Adrenal gland (tissue), 12 donors: ENCODE data around the gene BCL2L1. TPM values are rescaled to one million over a fixed set of nuclear protein-coding genes. Genes with fewer than 3 reads are reported as not detected.

ENCODE experiments used
- DNase-seq, 7 donors: peaks; one replicate each; pipeline ENCODE4 v3.0.0-alpha.2; 2019 to 2020
- H3K27ac ChIP-seq, 5 donors: fragments of 200-600 bp; sonication (generic) in 4 of 5; 1 replicate in 3 of 5; 2 replicates in 2 of 5; pipeline versions ENCODE4 v1.5.1 to v1.8.0; 2016 to 2020; ENCODE audit warnings: mild to moderate bottlenecking in 1 of 5
- H3K27me3 ChIP-seq: fragments of 200-600 bp; 2 replicates; pipeline ENCODE4 v1.8.0; 2021
- H3K36me3 ChIP-seq, 2 donors: fragments of 200-600 bp; replicated peaks in 1 of 2; 1 replicate in 1 of 2; 2 replicates in 1 of 2; pipeline versions ENCODE4 v1.5.1 to v1.8.0; 2018 to 2022
- H3K4me1 ChIP-seq, 2 donors: fragments of 200-600 bp; replicated peaks in 1 of 2; 1 replicate in 1 of 2; 2 replicates in 1 of 2; pipeline versions ENCODE4 v1.5.1 to v1.8.0; 2018 to 2021
- H3K4me3 ChIP-seq, 4 donors: fragments of 200-600 bp; sonication (generic) in 3 of 4; one replicate each; pipeline ENCODE4 v1.5.1; 2016 to 2018
- H3K9me3 ChIP-seq, 3 donors: fragments of 200-600 bp; sonication (generic) in 1 of 3; replicated peaks in 1 of 3; 1 replicate in 2 of 3; 2 replicates in 1 of 3; pipeline versions ENCODE4 v1.5.1 to v1.8.0; 2016 to 2021
- CTCF ChIP-seq, 6 experiments: fragments of 450-650 bp in 4 of 6; fragments of 200-600 bp in 2 of 6; sonication (generic) in 1 of 6; IDR thresholded peaks; 1 replicate in 5 of 6; 2 replicates in 1 of 6; pipeline versions ENCODE4 v1.5.1 to v1.8.0; 2016 to 2021; ENCODE audit warnings: antibody characterized with exemption in 6 of 6, mild to moderate bottlenecking in 2 of 6, moderate library complexity in 1 of 6
- POLR2A ChIP-seq, 2 donors: fragments of 450-650 bp; IDR thresholded peaks; one replicate each; pipeline ENCODE4 v1.6.1; 2017; ENCODE audit warnings: antibody characterized with exemption in 2 of 2, mild to moderate bottlenecking in 2 of 2, moderate library complexity in 1 of 2
- WGBS, 4 donors: extraction: QIAGEN DNeasy Blood & Tissue Kit in 2 of 4; methylation state at CpG; one replicate each; pipeline versions ENCODE4 v1.1.5 to v1.1.7; 2013 to 2017; 5-methylcytosine and 5-hydroxymethylcytosine counted together
- intact Hi-C, 2 donors: fragments of 100-400 bp; cut with DNase I; formaldehyde crosslinking; loops; one replicate each; pipeline versions ENCODE4 v1.14.1 to v1.15.0; 2022 to 2023
- polyA plus RNA-seq, 3 donors: library from polyadenylated mRNA; stranded (reverse); fragments of 200-250 nt in 2 of 3; fragments of 350-450 nt in 1 of 3; fragmentation: Illumina TruSeq in 1 of 3; extraction: RNeasy Lipid Tissue Mini Kit (QIAGEN cat#74804) in 1 of 3; gene quantifications; one replicate each; pipeline ENCODE4 v1.2.3, GENCODE V29; 2013 to 2014
- total RNA-seq, 9 donors: library from RNA; depleted of rRNA in 4 of 9; stranded (reverse); fragments of >200 nt in 4 of 9; fragments of 120-200 nt in 1 of 9; fragmentation: NEBNext Ultra II Directional in 1 of 9; extraction: Animal tissue kit (Norgen Biotek cat#: 25700) in 1 of 9; gene quantifications; one replicate each; pipeline versions ENCODE4 v1.1.0 to v1.2.4, GENCODE V29; 2013 to 2023
- donor health status: healthy with polysubstance abuse.
- donor health status: Bipolar disorder and iron deficiency.
- donor health status: DM: yes; HTN: yes; CAD: no.
- donor health status: DM: no; HTN: no; CAD: no.
- donor health status: DM: no; HTN: no; CAD: no.
- donor health status: DM: yes; HTN: yes; CAD: no.

Gene BCL2L1
- total and polyA plus RNA-seq, 12 donors = 40.2 to 143 (median 64.4) TPM

- Histone ChIP-seq H3K9me3 (no peaks in the 10 kb centered on the region), H3K27me3 (no peaks in the 10 kb centered on the region), H3K4me1 (peaks cover 56 to 88% of the 10 kb centered on the region in 2 donors), H3K4me3 (peak overlapping the region in 2 of 4 donors; percentile 17 to 49), H3K27ac (peak overlapping the region; percentile 33 to 94 (median 85)), H3K36me3 (no peaks in the 10 kb centered on the region)
- peak; percentile 71 to 94 (median 85) for DNase-seq
- TF ChIP-seq POLR2A (IDR thresholded peaks at IDR 0.05) (peak in 1 of 2 donors; percentile 36), CTCF (IDR thresholded peaks at IDR 0.05) (no peak)
- intact Hi-C loops = no loop called here
- WGBS, 4 donors = 13 to 30% (median 17%) methylated on average over 7 to 10 of the region's 10 CpGs
Observed at GRCh38 chr20:31674895-31675827, 47.5 kb downstream of the BCL2L1 start.

GRCh38 chr20:31673943-31674463 is 48.7 kb downstream of the BCL2L1 start:
- no peaks in the 10 kb centered on the region for H3K36me3 ChIP-seq
- TF ChIP-seq POLR2A (IDR thresholded peaks at IDR 0.05) (no peak), CTCF (IDR thresholded peaks at IDR 0.05) (no peak)
- H3K4me1 ChIP-seq = peaks cover 57 to 87% of the 10 kb centered on the region in 2 donors
- H3K27ac ChIP-seq = peak overlapping the region in 4 of 5 donors; percentile 72 to 94 (median 86)
- no peak overlapping the region for H3K4me3 ChIP-seq
- 51 to 72% (median 53%) methylated on average over 2 of the region's 2 CpGs for WGBS, 4 donors
- intact Hi-C loops = no loop called here
- H3K27me3 ChIP-seq = no peaks in the 10 kb centered on the region
- H3K9me3 ChIP-seq = no peaks in the 10 kb centered on the region
- DNase-seq = no peak

GRCh38 chr20:31673435-31673834 is 49.2 kb downstream of the BCL2L1 start:
- Histone ChIP-seq H3K4me1 (peaks cover 51 to 87% of the 10 kb centered on the region in 2 donors), H3K27ac (peak overlapping the region in 1 of 5 donors; percentile 94), H3K27me3 (no peaks in the 10 kb centered on the region), H3K36me3 (no peaks in the 10 kb centered on the region), H3K4me3 (no peak overlapping the region), H3K9me3 (no peaks in the 10 kb centered on the region)
- no peak for DNase-seq
- TF ChIP-seq CTCF (IDR thresholded peaks at IDR 0.05) = no peak
- TF ChIP-seq POLR2A (IDR thresholded peaks at IDR 0.05) = no peak
- intact Hi-C loops = no loop called here

- intact Hi-C loops = no loop called here
- DNase-seq = no peak
Observed at GRCh38 chr20:31671324-31671723, 51.3 kb downstream of the BCL2L1 start.

More at GRCh38 chr20:31671324-31671723, 51.3 kb downstream of the BCL2L1 start:
- TF ChIP-seq CTCF (IDR thresholded peaks at IDR 0.05) (no peak), POLR2A (IDR thresholded peaks at IDR 0.05) (no peak)
- peak overlapping the region in 4 of 5 donors; percentile 70 to 85 (median 79) for H3K27ac ChIP-seq
- WGBS, 4 donors = 97 to 100% (median 99%) methylated on average over 2 of the region's 2 CpGs
- no peaks in the 10 kb centered on the region for H3K9me3 ChIP-seq
- peaks cover 51 to 88% of the 10 kb centered on the region in 2 donors for H3K4me1 ChIP-seq
- no peak overlapping the region for H3K4me3 ChIP-seq
- no peaks in the 10 kb centered on the region for H3K36me3 ChIP-seq
- H3K27me3 ChIP-seq = no peaks in the 10 kb centered on the region
